ENCODE data around the gene SLC22A7.

Gene SLC22A7

GRCh38 chr6:43283905-43284304 lies 14.2 kb upstream of the SLC22A7 start:
- H3K27me3 ChIP-seq (ENCODE audit: control insufficient read depth, insufficient read depth, low read length), result no peaks in the 10 kb centered on the region; the same call in 1 of the 2 replicates
- no peak overlapping the region for H3K27ac ChIP-seq (ENCODE audit: low read length)
- H3K36me3 ChIP-seq (ENCODE audit: control insufficient read depth, insufficient read depth, low read length), result no peaks in the 10 kb centered on the region
- WGBS (ENCODE audit: insufficient coverage, insufficient read length), result no CpG with 5 or more reads among the region's 27 CpGs
- DNase-seq (ENCODE audit: low read depth, low spot score), result no peak
- H3K4me1 ChIP-seq (ENCODE audit: control insufficient read depth, insufficient read depth, low read length), result peaks cover 3% of the 10 kb centered on the region
- H3K4me3 ChIP-seq (ENCODE audit: low read length), result no peak overlapping the region; the same call in 1 of the 2 replicates
- no peaks in the 10 kb centered on the region for H3K9me3 ChIP-seq (ENCODE audit: control insufficient read depth, insufficient read depth, low read length)

- Histone ChIP-seq H3K27me3 (ENCODE audit: control insufficient read depth, insufficient read depth, low read length) (no peaks in the 10 kb centered on the region; the same call in 1 of the 2 replicates), H3K36me3 (ENCODE audit: control insufficient read depth, insufficient read depth, low read length) (no peaks in the 10 kb centered on the region), H3K4me1 (ENCODE audit: control insufficient read depth, insufficient read depth, low read length) (peaks cover 3% of the 10 kb centered on the region), H3K4me3 (ENCODE audit: low read length) (peak overlapping the region; percentile 32; the same call in 1 of the 2 replicates), H3K27ac (ENCODE audit: low read length) (no peak overlapping the region), H3K9me3 (ENCODE audit: control insufficient read depth, insufficient read depth, low read length) (no peaks in the 10 kb centered on the region)
- DNase-seq (ENCODE audit: low read depth, low spot score), result no peak
- WGBS (ENCODE audit: insufficient coverage, insufficient read length), result no CpG with 5 or more reads among the region's 83 CpGs
Observed at GRCh38 chr6:43284991-43285781, 12.9 kb upstream of the SLC22A7 start.

- no CpG with 5 or more reads among the region's 5 CpGs for WGBS (ENCODE audit: insufficient coverage, insufficient read length)
Observed at GRCh38 chr6:43285832-43286231, 12.2 kb upstream of the SLC22A7 start.

GRCh38 chr6:43286456-43286979 lies 11.5 kb upstream of the SLC22A7 start:
- Histone ChIP-seq H3K4me3 (ENCODE audit: low read length) (no peak overlapping the region), H3K9me3 (ENCODE audit: control insufficient read depth, insufficient read depth, low read length) (no peaks in the 10 kb centered on the region), H3K27ac (ENCODE audit: low read length) (no peak overlapping the region), H3K27me3 (ENCODE audit: control insufficient read depth, insufficient read depth, low read length) (no peaks in the 10 kb centered on the region; the same call in 1 of the 2 replicates), H3K36me3 (ENCODE audit: control insufficient read depth, insufficient read depth, low read length) (no peaks in the 10 kb centered on the region), H3K4me1 (ENCODE audit: control insufficient read depth, insufficient read depth, low read length) (peaks cover 3% of the 10 kb centered on the region)
- WGBS (ENCODE audit: insufficient coverage, insufficient read length), result no CpG with 5 or more reads among the region's 6 CpGs
- no peak for DNase-seq (ENCODE audit: low read depth, low spot score)

More at GRCh38 chr6:43285832-43286231, 12.2 kb upstream of the SLC22A7 start:
- H3K27ac ChIP-seq (ENCODE audit: low read length), result no peak overlapping the region
- no peak overlapping the region for H3K4me3 ChIP-seq (ENCODE audit: low read length)
- H3K4me1 ChIP-seq (ENCODE audit: control insufficient read depth, insufficient read depth, low read length), result peaks cover 3% of the 10 kb centered on the region
- DNase-seq (ENCODE audit: low read depth, low spot score), result no peak
- H3K27me3 ChIP-seq (ENCODE audit: control insufficient read depth, insufficient read depth, low read length), result no peaks in the 10 kb centered on the region; the same call in 1 of the 2 replicates
- no peaks in the 10 kb centered on the region for H3K36me3 ChIP-seq (ENCODE audit: control insufficient read depth, insufficient read depth, low read length)
- no peaks in the 10 kb centered on the region for H3K9me3 ChIP-seq (ENCODE audit: control insufficient read depth, insufficient read depth, low read length)

GRCh38 chr6:43286980-43287716 lies 10.9 kb upstream of the SLC22A7 start:
- Histone ChIP-seq H3K27me3 (ENCODE audit: control insufficient read depth, insufficient read depth, low read length) (no peaks in the 10 kb centered on the region; the same call in 1 of the 2 replicates), H3K4me3 (ENCODE audit: low read length) (no peak overlapping the region), H3K27ac (ENCODE audit: low read length) (no peak overlapping the region), H3K36me3 (ENCODE audit: control insufficient read depth, insufficient read depth, low read length) (no peaks in the 10 kb centered on the region), H3K4me1 (ENCODE audit: control insufficient read depth, insufficient read depth, low read length) (peaks cover 3% of the 10 kb centered on the region), H3K9me3 (ENCODE audit: control insufficient read depth, insufficient read depth, low read length) (no peaks in the 10 kb centered on the region)
- no CpG with 5 or more reads among the region's 10 CpGs for WGBS (ENCODE audit: insufficient coverage, insufficient read length)
- DNase-seq (ENCODE audit: low read depth, low spot score), result no peak

GRCh38 chr6:43287717-43288679 lies 10.1 kb upstream of the SLC22A7 start:
- no CpG with 5 or more reads among the region's 7 CpGs for WGBS (ENCODE audit: insufficient coverage, insufficient read length)
- Histone ChIP-seq H3K4me3 (ENCODE audit: low read length) (no peak overlapping the region), H3K27ac (ENCODE audit: low read length) (no peak overlapping the region), H3K4me1 (ENCODE audit: control insufficient read depth, insufficient read depth, low read length) (peaks cover 3% of the 10 kb centered on the region), H3K9me3 (ENCODE audit: control insufficient read depth, insufficient read depth, low read length) (no peaks in the 10 kb centered on the region), H3K36me3 (ENCODE audit: control insufficient read depth, insufficient read depth, low read length) (no peaks in the 10 kb centered on the region), H3K27me3 (ENCODE audit: control insufficient read depth, insufficient read depth, low read length) (no peaks in the 10 kb centered on the region; the same call in 1 of the 2 replicates)
- DNase-seq (ENCODE audit: low read depth, low spot score), result no peak

GRCh38 chr6:43290339-43290904 lies 7.6 kb upstream of the SLC22A7 start:
- WGBS (ENCODE audit: insufficient coverage, insufficient read length), result no CpG with 5 or more reads among the region's 3 CpGs
- no peak for DNase-seq (ENCODE audit: low read depth, low spot score)
- Histone ChIP-seq H3K36me3 (ENCODE audit: control insufficient read depth, insufficient read depth, low read length) (no peaks in the 10 kb centered on the region), H3K27ac (ENCODE audit: low read length) (no peak overlapping the region), H3K4me1 (ENCODE audit: control insufficient read depth, insufficient read depth, low read length) (no peaks in the 10 kb centered on the region; the same call in 1 of the 2 replicates), H3K9me3 (ENCODE audit: control insufficient read depth, insufficient read depth, low read length) (no peaks in the 10 kb centered on the region), H3K4me3 (ENCODE audit: low read length) (no peak overlapping the region), H3K27me3 (ENCODE audit: control insufficient read depth, insufficient read depth, low read length) (no peaks in the 10 kb centered on the region; the same call in 1 of the 2 replicates)

GRCh38 chr6:43290905-43291355 lies 7.1 kb upstream of the SLC22A7 start:
- Histone ChIP-seq H3K27ac (ENCODE audit: low read length) (no peak overlapping the region), H3K4me1 (ENCODE audit: control insufficient read depth, insufficient read depth, low read length) (no peaks in the 10 kb centered on the region; the same call in 1 of the 2 replicates), H3K27me3 (ENCODE audit: control insufficient read depth, insufficient read depth, low read length) (no peaks in the 10 kb centered on the region; the same call in 1 of the 2 replicates), H3K4me3 (ENCODE audit: low read length) (no peak overlapping the region), H3K36me3 (ENCODE audit: control insufficient read depth, insufficient read depth, low read length) (no peaks in the 10 kb centered on the region), H3K9me3 (ENCODE audit: control insufficient read depth, insufficient read depth, low read length) (no peaks in the 10 kb centered on the region)
- WGBS (ENCODE audit: insufficient coverage, insufficient read length), result no CpG with 5 or more reads among the region's 6 CpGs
- no peak for DNase-seq (ENCODE audit: low read depth, low spot score)

GRCh38 chr6:43291708-43292107 lies 6.4 kb upstream of the SLC22A7 start:
- no CpG with 5 or more reads among the region's 2 CpGs for WGBS (ENCODE audit: insufficient coverage, insufficient read length)
- Histone ChIP-seq H3K9me3 (ENCODE audit: control insufficient read depth, insufficient read depth, low read length) (no peaks in the 10 kb centered on the region), H3K36me3 (ENCODE audit: control insufficient read depth, insufficient read depth, low read length) (no peaks in the 10 kb centered on the region), H3K27ac (ENCODE audit: low read length) (no peak overlapping the region), H3K27me3 (ENCODE audit: control insufficient read depth, insufficient read depth, low read length) (no peaks in the 10 kb centered on the region), H3K4me3 (ENCODE audit: low read length) (no peak overlapping the region), H3K4me1 (ENCODE audit: control insufficient read depth, insufficient read depth, low read length) (no peaks in the 10 kb centered on the region; the same call in 1 of the 2 replicates)
- no peak for DNase-seq (ENCODE audit: low read depth, low spot score)

Data from iPS DF 6.9 (cell line).